Stimulated activated memory B cell treated with anti-CD40 and anti-IgM and Interleukin-4, amounts not matched to agents 10 μg/mL and 1 μg/mL and 100 μg/mL, for 72 hours (primary cell): ENCODE data around the gene CNTNAP2.
"Not testable (repeated sequence)": the region's sequence is repeated elsewhere in the genome, so short reads cannot be mapped to it uniquely, and the experiment has no call there.

Source experiments
- ATAC-seq: fragments of 150-1000 bp; cut with Tn5 transposase; 2 replicates; pipeline ENCODE4 v1.10.0; 2021
- H3K27ac Mint-ChIP-seq: one replicate; pipeline ENCODE4 v1.8.0; 2022; ENCODE audit warnings: mild to moderate bottlenecking, mixed read lengths
- H3K27me3 Mint-ChIP-seq: one replicate; pipeline ENCODE4 v1.8.0; 2022; ENCODE audit warnings: mixed read lengths
- H3K36me3 Mint-ChIP-seq: one replicate; pipeline ENCODE4 v1.8.0; 2022; ENCODE audit warnings: mixed read lengths
- H3K4me1 Mint-ChIP-seq: one replicate; pipeline ENCODE4 v1.8.0; 2022; ENCODE audit warnings: mixed read lengths
- H3K4me3 Mint-ChIP-seq: one replicate; pipeline ENCODE4 v1.8.0; 2022; ENCODE audit warnings: mild to moderate bottlenecking, moderate library complexity, mixed read lengths
- H3K9me3 Mint-ChIP-seq: one replicate; pipeline ENCODE4 v1.8.0; 2022; ENCODE audit warnings: mixed read lengths

The CNTNAP2 gene

DNA sequence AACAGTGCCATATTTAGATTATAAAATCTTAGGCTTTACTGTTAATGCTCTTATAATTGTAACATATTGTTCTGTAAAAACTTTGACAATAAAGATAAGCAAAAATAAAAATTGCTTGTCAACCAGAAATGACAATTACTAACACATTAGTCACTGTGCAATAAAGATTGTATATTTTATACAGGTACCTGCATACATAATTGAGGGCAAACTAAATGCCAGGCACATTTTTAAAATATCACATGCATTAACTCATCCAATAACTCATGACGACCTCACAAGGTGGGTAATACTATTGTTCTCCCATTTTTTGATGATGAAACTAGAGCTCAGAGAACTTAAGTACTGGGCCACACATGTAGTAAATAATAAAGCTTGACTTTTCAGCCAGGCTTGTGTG lies 1453.8 kb downstream of the CNTNAP2 start:
- H3K4me3 Mint-ChIP-seq = no peak overlapping the region
- no peaks in the 10 kb centered on the region for H3K27me3 Mint-ChIP-seq
- H3K4me1 Mint-ChIP-seq = no peaks in the 10 kb centered on the region
- no peak for ATAC-seq
- peaks cover 17% of the 10 kb centered on the region for H3K9me3 Mint-ChIP-seq
- no peaks in the 10 kb centered on the region for H3K36me3 Mint-ChIP-seq
- H3K27ac Mint-ChIP-seq = no peak overlapping the region

DNA sequence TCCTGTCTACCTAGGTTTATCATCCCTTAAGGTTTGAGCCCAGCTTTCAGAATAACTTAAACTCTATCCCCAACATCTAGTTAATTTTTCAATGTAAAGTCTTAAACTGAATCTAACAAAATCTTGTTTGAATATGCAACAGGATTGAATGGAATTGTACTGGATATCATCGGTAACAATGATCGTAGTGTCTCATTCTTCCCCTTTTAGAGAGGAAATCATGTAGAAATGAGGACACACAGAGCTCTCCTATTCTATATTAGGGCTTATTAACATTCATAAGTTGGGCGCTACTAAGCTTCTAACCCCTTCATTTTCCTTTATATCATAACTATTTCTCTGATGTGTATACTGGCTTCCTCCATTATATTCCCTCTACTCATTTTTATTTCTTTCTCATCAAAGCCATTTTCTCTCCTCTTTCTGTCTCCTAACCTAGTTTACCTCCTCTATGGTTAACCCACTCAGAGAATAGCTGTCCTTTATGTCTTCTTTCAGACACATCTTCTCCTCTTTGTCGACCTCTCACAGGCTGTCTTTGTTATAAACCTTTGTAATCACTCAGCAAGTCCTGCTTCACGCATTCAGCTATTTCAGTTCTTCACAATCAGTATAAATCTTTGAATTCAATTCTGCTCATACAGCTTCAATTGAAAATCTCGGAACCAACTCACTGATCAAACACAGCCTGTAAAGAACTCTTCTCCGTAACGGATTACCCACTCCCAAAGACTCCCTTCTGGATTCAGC lies 1455.0 kb downstream of the CNTNAP2 start:
- no peak overlapping the region for H3K4me3 Mint-ChIP-seq
- no peaks in the 10 kb centered on the region for H3K27me3 Mint-ChIP-seq
- H3K36me3 Mint-ChIP-seq = no peaks in the 10 kb centered on the region
- H3K4me1 Mint-ChIP-seq = no peaks in the 10 kb centered on the region
- ATAC-seq = no peak
- H3K9me3 Mint-ChIP-seq = peaks cover 13% of the 10 kb centered on the region
- H3K27ac Mint-ChIP-seq = no peak overlapping the region

GRCh38 chr7:147578196-147578595 lies 1461.6 kb downstream of the CNTNAP2 start:
- ATAC-seq = no peak
- no peaks in the 10 kb centered on the region for H3K27me3 Mint-ChIP-seq
- H3K4me1 Mint-ChIP-seq = no peaks in the 10 kb centered on the region
- no peak overlapping the region for H3K4me3 Mint-ChIP-seq
- H3K27ac Mint-ChIP-seq = no peak overlapping the region
- H3K9me3 Mint-ChIP-seq = peaks cover 5% of the 10 kb centered on the region
- H3K36me3 Mint-ChIP-seq = no peaks in the 10 kb centered on the region

GRCh38 chr7:147579148-147579547 lies 1462.5 kb downstream of the CNTNAP2 start:
- H3K27me3 Mint-ChIP-seq = no peaks in the 10 kb centered on the region
- H3K27ac Mint-ChIP-seq = no peak overlapping the region
- H3K4me1 Mint-ChIP-seq = no peaks in the 10 kb centered on the region
- no peak for ATAC-seq
- no peaks in the 10 kb centered on the region for H3K36me3 Mint-ChIP-seq
- H3K4me3 Mint-ChIP-seq = no peak overlapping the region
- peaks cover 5% of the 10 kb centered on the region for H3K9me3 Mint-ChIP-seq

- ATAC-seq = no peak
- H3K4me3 Mint-ChIP-seq = no peak overlapping the region
- H3K27ac Mint-ChIP-seq = no peak overlapping the region
- peaks cover 3% of the 10 kb centered on the region for H3K9me3 Mint-ChIP-seq
- H3K4me1 Mint-ChIP-seq = no peaks in the 10 kb centered on the region
- no peaks in the 10 kb centered on the region for H3K27me3 Mint-ChIP-seq
- H3K36me3 Mint-ChIP-seq = no peaks in the 10 kb centered on the region
These were observed 1468.2 kb downstream of the CNTNAP2 start for GRCh38 chr7:147584771-147585193.

DNA sequence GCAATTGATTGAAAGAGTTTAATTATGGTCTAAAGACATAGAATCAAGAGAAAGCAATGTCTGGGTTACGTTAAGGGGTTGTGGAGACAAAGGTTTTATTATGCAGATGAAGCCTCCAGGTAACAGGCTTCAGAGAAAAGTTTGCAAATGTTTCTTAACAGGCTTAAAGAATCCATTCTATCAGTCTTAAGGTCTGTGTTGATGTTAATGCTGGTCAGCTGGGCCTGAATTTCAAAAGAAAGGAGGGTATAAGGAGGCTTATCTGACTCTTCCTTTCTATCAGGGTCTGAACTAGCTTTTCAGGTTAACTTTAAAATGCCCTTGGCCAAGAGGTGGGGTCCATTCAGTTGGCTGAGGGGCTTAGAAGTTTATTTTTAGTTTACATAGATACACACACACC lies 1469.5 kb downstream of the CNTNAP2 start:
- Mint-ChIP-seq H3K4me1 (no peaks in the 10 kb centered on the region), H3K27me3 (no peaks in the 10 kb centered on the region), H3K27ac (no peak overlapping the region), H3K4me3 (no peak overlapping the region), H3K36me3 (no peaks in the 10 kb centered on the region), H3K9me3 (peaks cover 3% of the 10 kb centered on the region)
- ATAC-seq = no peak

DNA sequence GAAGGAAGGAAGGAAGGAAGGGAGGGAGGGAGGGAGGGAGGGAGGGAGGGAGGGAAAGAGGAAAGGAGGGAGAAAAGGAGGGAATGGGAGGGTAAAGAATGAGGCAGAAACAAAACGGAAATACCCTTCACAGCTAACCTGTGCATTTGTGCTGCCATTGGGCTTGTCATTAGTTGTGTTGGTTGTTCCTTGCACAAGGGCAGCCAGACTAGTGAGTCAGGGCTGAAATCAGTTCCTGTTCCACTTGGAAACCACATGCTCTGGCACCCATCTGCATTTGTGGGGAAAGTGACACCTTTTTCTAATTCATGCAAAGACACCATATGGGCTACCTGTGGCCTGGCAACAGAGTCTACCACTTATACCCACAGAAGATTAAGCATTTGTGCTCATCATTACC lies 1469.9 kb downstream of the CNTNAP2 start:
- no peak overlapping the region for H3K27ac Mint-ChIP-seq
- H3K36me3 Mint-ChIP-seq = no peaks in the 10 kb centered on the region
- no peaks in the 10 kb centered on the region for H3K4me1 Mint-ChIP-seq
- no peaks in the 10 kb centered on the region for H3K27me3 Mint-ChIP-seq
- ATAC-seq = no peak
- no peak overlapping the region for H3K4me3 Mint-ChIP-seq
- H3K9me3 Mint-ChIP-seq = peaks cover 3% of the 10 kb centered on the region

DNA sequence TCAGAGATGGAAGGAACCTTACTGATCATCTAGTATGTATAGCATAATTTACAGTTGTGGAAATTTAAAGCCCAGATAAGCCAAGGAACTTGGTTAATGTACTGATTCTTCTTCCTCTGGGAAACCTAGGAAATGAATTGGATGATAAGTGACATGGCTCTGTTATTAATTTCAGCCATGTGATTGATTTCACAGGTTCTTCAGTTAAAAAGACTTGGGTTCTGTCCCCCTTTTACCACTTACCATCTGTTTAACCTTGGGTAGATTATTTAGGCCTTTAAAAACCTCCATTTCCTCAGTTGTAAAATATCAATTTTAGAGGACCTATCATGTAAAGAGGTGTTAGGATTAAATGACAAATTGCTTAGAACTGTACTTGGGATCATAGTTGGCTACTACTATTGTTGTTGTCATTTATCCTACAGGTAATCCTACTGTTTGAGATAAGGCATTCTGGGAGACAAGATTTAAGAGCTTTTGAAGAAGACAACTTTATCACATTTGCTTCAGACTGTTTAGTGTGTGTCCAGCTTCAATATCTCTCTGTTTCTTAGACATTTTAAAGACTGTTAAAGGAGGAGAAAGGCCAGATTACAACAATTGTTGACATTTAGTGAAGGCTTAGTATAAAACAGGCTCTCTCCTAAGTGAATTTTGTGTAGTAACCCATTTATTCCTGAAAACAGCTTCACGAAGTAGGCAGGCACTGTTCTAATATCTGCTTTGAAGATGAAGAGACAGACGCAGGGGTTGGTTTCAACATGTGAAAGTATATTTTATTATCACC lies 1476.9 kb downstream of the CNTNAP2 start:
- ATAC-seq = no peak
- Mint-ChIP-seq H3K27ac (no peak overlapping the region), H3K4me3 (no peak overlapping the region), H3K36me3 (no peaks in the 10 kb centered on the region), H3K27me3 (no peaks in the 10 kb centered on the region), H3K9me3 (peaks cover 12% of the 10 kb centered on the region), H3K4me1 (no peaks in the 10 kb centered on the region)

DNA sequence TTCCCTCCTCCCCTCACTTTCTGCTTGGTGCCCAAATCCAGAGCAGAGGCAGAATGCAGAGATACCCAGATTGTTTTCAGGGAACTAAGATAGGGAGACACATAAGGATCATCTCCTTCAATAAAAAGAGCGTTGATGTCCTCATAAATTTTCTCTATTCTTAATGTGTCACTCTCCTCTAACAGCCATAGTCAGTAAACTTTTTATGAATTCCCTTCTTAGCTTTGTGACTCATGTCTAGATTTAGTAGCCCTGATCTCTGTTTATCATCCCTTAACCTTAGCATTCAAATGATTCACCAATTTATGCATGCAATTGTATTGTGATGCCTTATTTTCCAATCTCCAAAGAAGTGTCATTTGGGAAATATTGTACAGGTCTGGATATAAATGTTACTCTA lies 1478.4 kb downstream of the CNTNAP2 start:
- Mint-ChIP-seq H3K27me3 (no peaks in the 10 kb centered on the region), H3K4me3 (no peak overlapping the region), H3K27ac (no peak overlapping the region), H3K4me1 (no peaks in the 10 kb centered on the region), H3K36me3 (no peaks in the 10 kb centered on the region), H3K9me3 (peaks cover 17% of the 10 kb centered on the region)
- no peak for ATAC-seq

- ATAC-seq, H3K27me3 Mint-ChIP-seq, H3K36me3 Mint-ChIP-seq, H3K27ac Mint-ChIP-seq, H3K4me1 Mint-ChIP-seq, H3K4me3 Mint-ChIP-seq: not testable (repeated sequence)
- peaks cover 20% of the 10 kb centered on the region for H3K9me3 Mint-ChIP-seq
These were observed 1482.1 kb downstream of the CNTNAP2 start for GRCh38 chr7:147598687-147599086.

DNA sequence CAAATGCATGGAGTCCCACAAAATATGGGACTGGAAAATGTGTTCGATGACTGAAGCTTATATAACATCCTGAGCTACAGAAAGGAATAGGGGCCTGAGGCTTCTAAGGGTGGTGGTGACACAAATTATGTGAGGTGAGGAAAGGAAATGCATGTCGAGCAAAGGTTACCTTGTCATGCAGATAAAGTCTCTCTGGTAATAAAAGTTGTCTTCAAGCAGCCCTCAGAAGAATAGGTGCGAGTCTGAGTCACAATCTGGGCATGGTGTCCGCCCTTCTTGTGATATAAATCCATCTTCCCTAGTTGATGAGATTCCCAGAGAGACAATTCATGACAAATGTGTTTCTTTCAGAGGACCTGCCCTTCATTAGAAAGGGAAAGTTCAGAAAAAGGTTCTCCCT lies 1488.7 kb downstream of the CNTNAP2 start:
- H3K27ac Mint-ChIP-seq = no peak overlapping the region
- no peak for ATAC-seq
- no peaks in the 10 kb centered on the region for H3K27me3 Mint-ChIP-seq
- H3K9me3 Mint-ChIP-seq = peaks cover 7% of the 10 kb centered on the region
- H3K4me1 Mint-ChIP-seq = no peaks in the 10 kb centered on the region
- no peak overlapping the region for H3K4me3 Mint-ChIP-seq
- no peaks in the 10 kb centered on the region for H3K36me3 Mint-ChIP-seq

- Mint-ChIP-seq H3K9me3 (peaks cover 3% of the 10 kb centered on the region), H3K27me3 (no peaks in the 10 kb centered on the region), H3K27ac (no peak overlapping the region), H3K4me1 (no peaks in the 10 kb centered on the region), H3K4me3 (no peak overlapping the region), H3K36me3 (no peaks in the 10 kb centered on the region)
- no peak for ATAC-seq
These were observed 1490.7 kb downstream of the CNTNAP2 start for GRCh38 chr7:147607157-147607800.

DNA sequence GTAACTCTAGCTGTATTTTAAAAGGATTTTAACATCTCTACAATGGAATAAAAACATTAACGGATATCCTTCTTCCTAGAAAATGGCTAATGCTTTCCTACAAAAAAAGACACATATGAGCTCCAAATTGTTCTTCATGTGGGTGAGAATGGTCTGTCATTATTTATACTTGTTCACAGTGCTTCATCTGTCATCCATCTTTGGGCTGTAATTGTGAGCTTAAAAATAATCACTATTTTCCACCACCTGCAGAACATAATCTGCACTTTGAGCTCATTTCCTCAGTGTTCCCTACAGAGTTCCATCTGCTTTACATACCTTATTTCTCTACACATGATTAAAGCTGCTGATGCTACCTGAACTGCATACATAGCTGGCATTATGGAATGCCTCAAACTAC lies 1494.8 kb downstream of the CNTNAP2 start:
- H3K4me3 Mint-ChIP-seq = no peak overlapping the region
- no peaks in the 10 kb centered on the region for H3K9me3 Mint-ChIP-seq
- no peak overlapping the region for H3K27ac Mint-ChIP-seq
- ATAC-seq = no peak
- H3K36me3 Mint-ChIP-seq = no peaks in the 10 kb centered on the region
- no peaks in the 10 kb centered on the region for H3K4me1 Mint-ChIP-seq
- no peaks in the 10 kb centered on the region for H3K27me3 Mint-ChIP-seq

- no peak for ATAC-seq
- Mint-ChIP-seq H3K27ac (no peak overlapping the region), H3K27me3 (no peaks in the 10 kb centered on the region), H3K4me1 (no peaks in the 10 kb centered on the region), H3K4me3 (no peak overlapping the region), H3K9me3 (peaks cover 15% of the 10 kb centered on the region), H3K36me3 (no peaks in the 10 kb centered on the region)
These were observed 1518.7 kb downstream of the CNTNAP2 start for GRCh38 chr7:147635288-147635687.

DNA sequence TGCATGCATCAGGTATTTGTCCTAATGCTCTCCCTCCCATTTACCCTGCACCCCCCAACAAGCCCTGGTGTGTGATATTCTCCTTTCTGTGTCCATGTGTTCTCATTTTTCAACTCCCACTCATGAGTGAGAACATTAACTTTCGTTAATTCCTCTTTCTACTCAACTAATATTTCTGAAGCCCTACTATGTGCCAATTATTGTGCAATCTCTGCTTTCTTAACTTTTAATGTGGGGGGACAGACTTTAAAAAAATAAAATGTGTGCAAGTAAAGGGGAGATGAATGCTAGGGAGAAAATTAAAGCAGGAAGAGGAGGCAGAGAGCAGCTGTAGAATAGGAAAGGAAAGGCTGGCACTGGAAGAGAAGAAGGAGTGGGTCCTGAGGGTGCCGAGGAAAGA lies 1520.0 kb downstream of the CNTNAP2 start:
- no peaks in the 10 kb centered on the region for H3K4me1 Mint-ChIP-seq
- H3K27ac Mint-ChIP-seq = no peak overlapping the region
- no peaks in the 10 kb centered on the region for H3K27me3 Mint-ChIP-seq
- H3K36me3 Mint-ChIP-seq = no peaks in the 10 kb centered on the region
- H3K9me3 Mint-ChIP-seq = peaks cover 15% of the 10 kb centered on the region
- H3K4me3 Mint-ChIP-seq = no peak overlapping the region
- no peak for ATAC-seq

GRCh38 chr7:147638566-147638965 lies 1522.0 kb downstream of the CNTNAP2 start:
- Mint-ChIP-seq H3K4me1 (no peaks in the 10 kb centered on the region), H3K4me3 (no peak overlapping the region), H3K27me3 (no peaks in the 10 kb centered on the region), H3K36me3 (no peaks in the 10 kb centered on the region), H3K9me3 (peaks cover 11% of the 10 kb centered on the region), H3K27ac (no peak overlapping the region)
- ATAC-seq = no peak
